Muscle of leg (tissue), 11 donors: Measurements from ENCODE around the gene DMRTC2. TPM values are rescaled to one million over a fixed set of nuclear protein-coding genes. Genes with fewer than 3 reads are reported as not detected.

Source experiments
- DNase-seq: peaks from one replicate; pipeline ENCODE4 v3.0.0; 2013
- H3K27ac ChIP-seq: one replicate; pipeline ENCODE4 v1.5.1; 2013; ENCODE audit warnings: mild to moderate bottlenecking, low read length, control low read depth
- H3K27me3 ChIP-seq: one replicate; pipeline ENCODE4 v1.6.1; 2013; ENCODE audit warnings: low read length; ENCODE audit not compliant: control insufficient read depth, insufficient read depth
- H3K36me3 ChIP-seq: one replicate; pipeline ENCODE4 v1.6.1; 2013; ENCODE audit warnings: low read length; ENCODE audit not compliant: control insufficient read depth, insufficient read depth
- H3K4me1 ChIP-seq: one replicate; pipeline ENCODE4 v1.6.1; 2013; ENCODE audit warnings: low read length; ENCODE audit not compliant: control insufficient read depth, insufficient read depth
- H3K4me3 ChIP-seq: one replicate; pipeline ENCODE4 v1.5.1; 2013; ENCODE audit warnings: low read length, control low read depth
- H3K9me3 ChIP-seq: replicated peaks from 2 replicates; pipeline ENCODE4 v1.6.1; 2013; ENCODE audit warnings: low read depth, low read length; ENCODE audit not compliant: control insufficient read depth
- WGBS: methylation state at CpG from one replicate; pipeline ENCODE4 v1.1.5; 2013; ENCODE audit warnings: missing lambda C conversion rate; ENCODE audit not compliant: insufficient coverage; 5-methylcytosine and 5-hydroxymethylcytosine counted together
- polyA plus RNA-seq, 8 donors: library from polyadenylated mRNA; unstranded; fragments of 120-200 nt; gene quantifications; one replicate each; pipeline versions ENCODE4 v1.2.1 to v1.2.3, GENCODE V29; 2013; ENCODE audit warnings: inconsistent platforms in 1 of 8, low replicate concordance in 1 of 8; ENCODE audit not compliant: insufficient read length in 8 of 8, insufficient read depth in 1 of 8
- total RNA-seq: library from RNA; stranded (reverse); fragments of 120-200 nt; gene quantifications from one replicate; pipeline ENCODE4 v1.2.4, GENCODE V29; 2013

The DMRTC2 gene
- total and polyA plus RNA-seq, 9 donors: not detected

DNA sequence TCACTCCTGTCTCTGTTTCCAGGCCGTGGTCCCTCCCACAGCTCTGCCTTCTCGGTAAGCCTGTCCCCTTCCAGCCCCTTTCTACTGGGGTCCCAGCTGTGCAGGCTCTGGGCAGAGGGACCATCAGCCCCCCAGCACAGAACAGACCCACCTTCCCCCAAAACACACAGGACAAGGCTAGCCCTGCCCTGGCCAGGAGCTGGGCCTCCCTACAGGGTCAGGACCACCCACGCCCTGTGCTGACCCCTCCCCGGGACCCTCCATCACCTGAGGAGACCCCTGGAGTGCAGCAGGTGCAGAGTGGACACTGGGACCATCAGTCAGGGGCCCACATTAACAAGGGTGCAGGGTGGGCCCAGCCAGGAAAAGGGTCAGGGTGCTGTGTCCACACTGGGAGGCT is 34.5 kb upstream of the DMRTC2 start:
- no peak overlapping the region for H3K27ac ChIP-seq
- H3K27me3 ChIP-seq: no peaks in the 10 kb centered on the region
- H3K9me3 ChIP-seq: no peaks in the 10 kb centered on the region
- H3K4me3 ChIP-seq: no peak overlapping the region
- 31% methylated on average over 2 of the region's 4 CpGs for WGBS
- H3K4me1 ChIP-seq: no peaks in the 10 kb centered on the region
- no peaks in the 10 kb centered on the region for H3K36me3 ChIP-seq
- DNase-seq: no peak

DNA sequence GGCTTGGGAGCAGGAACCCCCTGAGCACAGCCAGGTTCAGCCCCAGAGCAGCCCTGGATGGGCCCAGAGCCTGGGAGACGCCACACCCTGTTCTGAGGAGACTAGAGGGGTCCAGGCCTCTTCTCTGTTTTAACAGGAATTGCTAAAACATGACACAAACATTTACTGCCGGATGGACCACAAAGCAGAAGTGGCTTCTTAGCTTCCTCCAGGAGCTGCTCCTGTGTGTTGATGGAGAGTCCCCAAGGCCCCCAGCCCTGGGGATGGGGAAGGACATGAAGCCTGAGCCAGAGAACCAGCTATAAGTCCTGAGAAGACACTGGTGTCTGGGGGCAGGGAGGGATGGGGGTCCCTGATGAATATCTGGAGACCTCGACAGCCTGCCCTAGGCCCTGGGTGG is 33.8 kb upstream of the DMRTC2 start:
- Histone ChIP-seq H3K4me3 (no peak overlapping the region), H3K4me1 (no peaks in the 10 kb centered on the region), H3K36me3 (no peaks in the 10 kb centered on the region), H3K27ac (no peak overlapping the region), H3K9me3 (no peaks in the 10 kb centered on the region), H3K27me3 (no peaks in the 10 kb centered on the region)
- peak; percentile 49 for DNase-seq
- 33% methylated on average over 1 of the region's 3 CpGs for WGBS

DNA sequence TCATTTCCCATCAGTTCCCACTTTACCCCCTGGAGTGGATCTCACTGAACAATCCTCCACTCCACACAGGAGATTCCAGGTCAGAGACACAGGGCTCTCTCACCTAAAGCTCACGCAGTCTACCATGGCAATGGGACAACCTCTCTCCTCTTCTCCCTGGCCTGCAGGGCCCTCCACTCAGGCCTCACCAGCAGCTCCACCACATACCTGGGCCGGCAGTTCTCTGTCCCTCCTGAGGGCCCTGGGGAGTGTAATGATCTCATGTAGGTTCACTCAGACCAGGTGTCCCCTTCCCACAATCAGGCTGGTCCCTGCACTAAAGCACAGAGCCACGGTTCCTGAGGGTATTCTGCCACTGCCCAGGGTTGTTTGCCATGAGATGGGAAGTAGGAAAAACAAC is 32.9 kb upstream of the DMRTC2 start:
- no peaks in the 10 kb centered on the region for H3K9me3 ChIP-seq
- H3K27me3 ChIP-seq: no peaks in the 10 kb centered on the region
- H3K4me3 ChIP-seq: no peak overlapping the region
- no peak for DNase-seq
- WGBS: no CpG with 5 or more reads among the region's 3 CpGs
- no peaks in the 10 kb centered on the region for H3K36me3 ChIP-seq
- no peaks in the 10 kb centered on the region for H3K4me1 ChIP-seq
- no peak overlapping the region for H3K27ac ChIP-seq

DNA sequence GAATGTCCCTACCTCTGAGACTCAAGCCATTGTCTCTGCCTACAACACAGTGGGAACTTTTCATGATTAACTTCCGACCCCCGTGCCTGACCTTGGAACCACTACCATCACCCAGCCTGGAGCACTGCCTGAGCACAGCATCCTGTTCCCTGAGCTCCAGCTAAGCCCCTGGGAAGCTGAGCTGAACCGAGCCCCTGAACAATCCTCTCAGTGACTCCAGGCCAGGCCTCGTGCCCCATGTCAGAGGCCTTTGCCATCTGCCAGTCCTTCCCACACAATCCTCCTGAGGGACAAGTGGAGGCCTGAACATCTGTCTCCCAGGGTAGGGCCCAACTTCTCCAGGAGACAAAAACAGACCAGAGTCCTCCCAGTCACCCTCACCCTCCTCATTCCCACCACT is 30.9 kb upstream of the DMRTC2 start:
- 45% methylated on average over 3 of the region's 4 CpGs for WGBS

DNA sequence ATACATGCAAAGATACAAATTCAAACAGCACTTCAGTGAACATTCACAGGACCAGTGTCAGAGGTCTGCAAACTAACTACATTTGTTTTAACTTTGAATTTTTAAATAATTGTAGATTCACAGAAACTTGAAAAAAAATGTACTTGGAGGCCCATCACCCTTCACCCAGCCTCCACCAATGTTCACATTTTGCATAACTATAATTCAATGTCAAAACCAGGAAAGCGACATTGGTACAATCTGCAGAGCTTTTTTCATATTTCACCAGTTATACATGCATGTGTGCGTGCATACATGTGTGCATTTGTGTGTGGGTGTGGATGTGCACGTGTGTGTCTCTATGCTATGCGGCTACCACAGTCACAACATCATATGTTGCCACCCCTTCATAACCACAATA is 29.5 kb upstream of the DMRTC2 start:
- no peaks in the 10 kb centered on the region for H3K9me3 ChIP-seq
- no CpG with 5 or more reads among the region's 4 CpGs for WGBS
- no peak for DNase-seq
- H3K36me3 ChIP-seq: no peaks in the 10 kb centered on the region
- no peak overlapping the region for H3K4me3 ChIP-seq
- H3K4me1 ChIP-seq: no peaks in the 10 kb centered on the region
- no peak overlapping the region for H3K27ac ChIP-seq
- no peaks in the 10 kb centered on the region for H3K27me3 ChIP-seq

More for the DNA sequence above, 30.9 kb upstream of the DMRTC2 start:
- H3K36me3 ChIP-seq: no peaks in the 10 kb centered on the region
- no peaks in the 10 kb centered on the region for H3K4me1 ChIP-seq
- no peak for DNase-seq
- no peaks in the 10 kb centered on the region for H3K27me3 ChIP-seq
- H3K9me3 ChIP-seq: no peaks in the 10 kb centered on the region
- no peak overlapping the region for H3K4me3 ChIP-seq
- no peak overlapping the region for H3K27ac ChIP-seq

DNA sequence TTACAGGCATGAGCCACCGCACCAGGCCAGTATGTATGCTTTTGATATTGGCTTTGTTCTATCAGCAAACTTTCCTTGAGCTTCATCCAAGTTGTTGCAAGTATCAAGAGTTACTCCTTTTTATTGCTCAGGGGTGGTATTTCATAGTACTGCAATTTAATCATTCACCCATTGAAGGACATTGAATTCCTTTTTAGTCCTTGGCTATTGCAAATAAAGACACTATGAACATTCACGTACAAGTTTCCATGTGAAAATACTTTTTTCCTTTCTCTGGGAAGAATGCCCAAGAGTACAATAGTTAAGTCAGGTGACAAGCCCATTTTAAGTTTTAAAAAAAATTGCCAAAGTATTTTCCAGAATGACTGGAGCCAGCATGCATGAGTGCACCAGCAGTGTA is 28.1 kb upstream of the DMRTC2 start:
- no peak overlapping the region for H3K27ac ChIP-seq
- no peaks in the 10 kb centered on the region for H3K4me1 ChIP-seq
- H3K9me3 ChIP-seq: no peaks in the 10 kb centered on the region
- WGBS: no CpG with 5 or more reads among the region's 2 CpGs
- H3K4me3 ChIP-seq: no peak overlapping the region
- H3K27me3 ChIP-seq: no peaks in the 10 kb centered on the region
- DNase-seq: peak; percentile 16
- H3K36me3 ChIP-seq: no peaks in the 10 kb centered on the region

DNA sequence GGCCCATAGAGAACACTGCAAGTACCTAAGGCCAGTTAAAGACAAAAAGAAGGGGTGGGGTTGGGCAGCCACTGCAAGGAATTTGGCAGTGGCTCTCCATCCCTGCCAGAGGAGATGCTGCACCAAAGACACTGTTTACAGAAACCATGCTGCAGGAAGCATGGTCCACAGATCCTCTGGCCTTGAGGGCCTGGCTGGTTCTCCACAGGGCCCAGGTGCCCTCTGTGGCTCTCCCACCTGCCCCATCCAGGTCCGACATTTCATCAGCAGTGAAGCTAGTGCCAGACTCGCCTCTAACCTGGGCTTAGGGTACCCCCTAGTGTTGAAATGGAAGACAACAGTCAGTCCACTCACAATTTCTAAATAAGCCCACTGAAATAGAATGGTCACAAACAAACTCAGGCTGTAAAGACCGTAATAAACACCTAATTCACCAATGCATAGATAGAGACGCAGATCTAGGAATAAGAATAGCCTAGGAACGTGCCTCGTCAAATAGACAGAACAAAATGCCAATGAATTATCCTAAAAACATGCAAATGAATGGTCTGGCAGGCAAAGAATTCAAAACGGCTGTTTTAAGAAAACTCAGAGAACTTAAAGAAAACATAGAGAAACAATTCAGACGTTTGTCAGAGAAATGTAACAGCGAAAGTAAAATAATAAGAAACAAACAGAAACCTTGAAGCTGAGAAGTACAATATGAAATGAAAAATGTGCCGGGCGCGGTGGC is 23.7 kb upstream of the DMRTC2 start:
- Histone ChIP-seq H3K36me3 (no peaks in the 10 kb centered on the region), H3K4me1 (no peaks in the 10 kb centered on the region), H3K27ac (no peak overlapping the region), H3K27me3 (no peaks in the 10 kb centered on the region), H3K9me3 (no peaks in the 10 kb centered on the region), H3K4me3 (no peak overlapping the region)
- 100% methylated on average over 1 of the region's 12 CpGs for WGBS
- DNase-seq: no peak

DNA sequence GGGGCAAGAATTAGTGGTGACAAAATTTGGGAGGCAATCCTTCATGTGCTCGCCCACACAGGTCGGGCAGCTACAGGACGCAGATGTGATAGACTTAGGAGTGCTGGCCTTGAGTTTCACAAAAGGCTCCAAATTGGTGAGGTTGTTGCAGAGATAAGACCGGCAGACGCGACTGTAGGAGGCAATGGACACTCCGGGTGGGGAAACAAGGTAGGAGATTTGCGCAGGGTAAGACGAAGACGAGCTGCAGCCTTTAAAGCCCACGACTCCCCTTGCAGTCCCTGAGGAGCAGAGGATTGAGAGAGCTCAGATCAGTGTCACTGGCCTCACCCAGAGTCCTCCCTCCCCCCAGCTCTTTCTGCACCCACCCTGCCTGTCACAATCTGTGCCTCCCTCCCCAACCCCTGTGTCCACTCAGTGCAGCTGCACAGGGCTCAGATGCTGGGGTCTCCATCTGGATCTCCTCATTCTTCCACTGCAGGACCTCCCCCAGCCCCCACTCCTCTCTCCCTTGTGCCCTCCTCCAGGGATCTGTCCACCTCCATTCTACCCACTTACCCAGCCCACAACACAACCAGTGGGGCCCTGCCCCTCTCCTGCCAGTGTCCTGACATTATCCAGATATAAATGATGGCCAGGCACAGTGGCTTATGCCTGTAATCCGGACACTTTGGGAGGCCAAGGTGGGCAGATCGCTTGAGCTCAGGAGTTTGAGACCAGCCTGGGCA is 6.7 kb upstream of the DMRTC2 start:
- Histone ChIP-seq H3K36me3 (no peaks in the 10 kb centered on the region), H3K27me3 (peaks cover 9% of the 10 kb centered on the region), H3K4me1 (no peaks in the 10 kb centered on the region), H3K9me3 (no peaks in the 10 kb centered on the region), H3K4me3 (no peak overlapping the region), H3K27ac (no peak overlapping the region)
- no peak for DNase-seq
- WGBS: 76% methylated on average over 3 of the region's 13 CpGs

DNA sequence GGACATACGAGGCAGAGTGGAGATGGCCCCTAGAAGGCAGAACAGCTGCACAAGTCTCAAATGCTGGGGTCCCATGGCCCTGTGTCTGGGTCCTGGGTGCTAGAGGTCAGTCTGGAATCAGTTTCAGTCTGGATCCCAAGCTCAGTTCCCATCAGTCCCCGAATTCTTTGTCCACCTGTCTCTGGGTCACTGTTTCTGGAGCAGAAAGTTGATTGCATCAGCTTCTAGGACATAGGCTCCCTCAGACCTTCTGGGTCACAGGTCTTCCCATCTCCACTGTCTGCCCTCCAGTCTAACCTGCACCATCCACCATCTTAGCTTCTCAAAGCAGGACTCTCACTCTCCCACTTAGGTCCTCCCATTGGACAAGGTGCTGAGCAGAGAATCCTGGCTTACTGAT is 5.6 kb upstream of the DMRTC2 start:
- Histone ChIP-seq H3K4me3 (no peak overlapping the region), H3K9me3 (no peaks in the 10 kb centered on the region), H3K27ac (no peak overlapping the region), H3K4me1 (no peaks in the 10 kb centered on the region), H3K36me3 (no peaks in the 10 kb centered on the region), H3K27me3 (peaks cover 9% of the 10 kb centered on the region)
- no peak for DNase-seq
- WGBS: 59% methylated on average over 2 of the region's 2 CpGs

DNA sequence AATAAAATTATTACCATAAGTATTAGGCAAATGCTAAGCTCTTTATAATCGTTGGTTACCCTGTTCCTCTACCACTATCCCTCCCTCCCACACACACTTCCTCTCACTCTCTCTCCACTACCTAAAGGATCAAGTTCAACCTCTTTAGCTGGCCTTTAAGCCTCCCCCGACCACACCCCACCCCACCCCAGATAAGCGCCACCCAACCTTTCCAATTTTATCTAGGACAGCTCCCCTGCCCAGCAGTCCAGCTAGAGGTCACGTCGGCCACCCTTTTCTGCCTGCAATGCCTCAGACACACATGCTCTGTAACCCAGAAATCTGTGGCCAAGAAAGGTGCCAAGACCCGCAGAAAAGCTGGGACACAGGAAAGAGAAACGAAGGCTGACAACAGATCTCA is 1.5 kb upstream of the DMRTC2 start:
- H3K27me3 ChIP-seq: peaks cover 5% of the 10 kb centered on the region
- no peak overlapping the region for H3K4me3 ChIP-seq
- H3K4me1 ChIP-seq: no peaks in the 10 kb centered on the region
- H3K27ac ChIP-seq: no peak overlapping the region
- no peaks in the 10 kb centered on the region for H3K36me3 ChIP-seq
- WGBS: 65% methylated on average over 7 of the region's 7 CpGs
- no peak for DNase-seq
- no peaks in the 10 kb centered on the region for H3K9me3 ChIP-seq
